M059J (cell line): ENCODE results near the gene ST6GALNAC3. TPM values are rescaled to one million over a fixed set of nuclear protein-coding genes. Genes with fewer than 3 reads are reported as not detected.
"Not testable (repeated sequence)": the region's sequence is repeated elsewhere in the genome, so short reads cannot be mapped to it uniquely, and the experiment has no call there.

Source experiments
- DNase-seq: peaks from one replicate; pipeline ENCODE4 v3.0.0-alpha.2; 2012; ENCODE audit warnings: low read depth
- total RNA-seq: library from RNA; depleted of rRNA; stranded (reverse); fragments of >200 nt; shearing (Covaris generic); gene quantifications from 2 replicates; pipeline ENCODE4 v1.2.3, GENCODE V29; 2014

ST6GALNAC3 gene
- total RNA-seq, 1 experiment from 2014 or later: 0.05 TPM

DNA sequence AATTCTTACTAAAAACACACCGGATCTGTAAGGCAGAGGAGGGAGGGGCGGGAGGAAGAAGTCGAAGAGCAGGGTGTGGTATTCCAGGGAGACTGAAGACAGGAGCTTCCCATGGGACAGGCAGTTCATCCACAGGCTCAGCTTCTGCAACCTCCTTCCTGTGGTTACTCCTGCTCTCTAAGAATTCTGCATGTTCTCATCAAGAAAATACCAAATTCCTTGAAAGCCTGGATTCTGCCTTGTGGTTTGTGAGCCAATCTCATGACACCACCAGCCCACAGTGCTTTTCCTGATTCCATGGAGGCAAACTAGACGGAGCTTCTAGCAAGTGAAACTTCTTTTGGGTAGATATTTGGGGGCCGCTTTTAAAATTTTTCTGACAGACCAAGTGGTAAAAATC lies 1.1 kb upstream of the ST6GALNAC3 start:
- peak; percentile 73 for DNase-seq

DNA sequence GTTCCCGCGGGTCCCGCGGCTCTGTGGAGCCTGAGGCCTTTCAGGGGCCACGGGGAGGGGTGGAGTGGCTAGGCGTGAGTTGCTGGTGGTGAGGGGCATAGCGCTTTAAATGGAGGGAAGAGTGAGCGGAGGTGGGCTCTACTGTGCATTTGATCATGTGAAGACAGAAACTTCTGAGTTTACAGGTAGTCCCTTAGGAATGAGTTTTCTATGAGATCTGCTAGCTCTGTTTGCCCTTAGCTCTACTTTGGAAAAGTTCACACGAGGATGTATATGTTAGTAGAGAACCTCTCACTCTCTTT lies 593 bp downstream of the ST6GALNAC3 start:
- no peak for DNase-seq

DNA sequence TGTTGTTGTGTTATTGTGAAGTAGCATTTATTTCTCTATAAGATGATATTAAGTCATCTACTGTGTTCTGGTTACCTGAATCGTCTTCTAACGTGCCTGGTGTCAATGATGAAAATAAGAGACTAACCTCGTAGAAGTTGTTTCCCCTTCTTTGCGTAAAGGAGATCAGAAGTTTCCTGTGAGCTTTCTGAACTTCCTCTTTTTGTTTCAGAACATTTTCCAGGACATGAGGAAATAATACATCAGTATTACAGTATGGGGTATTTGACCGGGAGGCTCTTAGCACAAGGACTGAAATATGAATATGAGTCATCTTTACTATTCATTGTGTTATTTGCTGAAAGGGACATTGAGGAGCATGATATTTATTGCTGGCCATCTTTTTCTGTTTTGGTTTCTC lies 1.3 kb downstream of the ST6GALNAC3 start:
- no peak for DNase-seq

DNA sequence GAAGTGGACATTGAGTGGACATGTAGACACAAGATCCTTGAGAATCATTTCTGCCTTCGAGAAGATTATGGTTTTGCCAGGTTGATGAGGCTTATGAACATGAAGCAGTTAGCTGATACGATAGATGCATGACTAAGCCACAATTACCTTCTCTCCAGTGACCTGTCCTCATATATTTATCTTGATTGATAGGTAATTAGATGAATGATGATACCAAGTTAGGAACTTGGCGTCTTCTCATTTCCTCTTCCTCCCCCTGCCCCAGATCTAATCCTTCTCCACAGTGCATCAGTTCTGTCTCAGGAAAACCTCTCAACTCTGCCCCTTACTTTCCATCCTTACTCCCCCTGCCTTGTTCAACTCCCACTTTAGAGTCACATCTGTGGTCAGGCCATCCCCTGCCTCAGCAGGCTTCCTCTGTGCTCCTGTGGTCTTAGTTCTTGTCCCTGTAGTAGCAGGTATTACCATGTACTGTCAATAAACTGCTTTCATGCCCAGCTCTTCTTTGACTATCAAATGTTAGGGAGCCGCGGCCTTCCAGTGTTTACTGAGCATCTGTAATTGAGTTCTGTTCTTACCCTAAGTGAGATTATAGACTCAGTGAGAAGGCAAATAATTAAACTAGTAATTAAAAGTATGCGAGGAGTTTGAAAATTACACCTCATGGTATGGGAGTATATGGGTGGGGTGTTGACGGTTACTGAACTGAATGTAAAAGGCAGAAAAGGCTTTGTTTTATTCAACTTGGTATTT lies 5.1 kb downstream of the ST6GALNAC3 start:
- no peak for DNase-seq

DNA sequence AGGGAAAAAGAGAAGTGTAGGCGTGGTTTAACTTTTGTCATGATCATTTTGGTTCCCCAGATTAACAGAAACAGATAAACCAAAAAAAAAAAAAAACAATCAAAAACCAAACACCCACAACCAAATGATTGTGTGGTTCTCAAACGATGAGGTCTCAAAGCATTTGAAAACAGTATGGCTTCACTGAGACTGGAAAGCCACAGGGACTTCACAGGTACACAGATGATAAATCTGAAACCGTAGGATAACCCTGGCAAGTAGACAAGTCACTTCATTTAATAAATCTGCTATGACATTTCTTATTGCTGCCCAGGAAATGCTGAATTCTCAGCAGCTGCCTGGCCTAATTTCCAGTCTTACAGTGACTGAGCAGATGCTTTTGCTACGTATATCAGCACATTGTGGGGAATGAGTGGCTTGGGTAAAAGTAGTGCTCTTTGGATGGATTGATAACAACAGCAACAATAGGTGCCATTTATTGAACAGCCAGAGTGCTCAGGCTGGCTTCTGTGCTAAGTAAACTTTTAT lies 6.1 kb downstream of the ST6GALNAC3 start:
- DNase-seq: no peak

DNA sequence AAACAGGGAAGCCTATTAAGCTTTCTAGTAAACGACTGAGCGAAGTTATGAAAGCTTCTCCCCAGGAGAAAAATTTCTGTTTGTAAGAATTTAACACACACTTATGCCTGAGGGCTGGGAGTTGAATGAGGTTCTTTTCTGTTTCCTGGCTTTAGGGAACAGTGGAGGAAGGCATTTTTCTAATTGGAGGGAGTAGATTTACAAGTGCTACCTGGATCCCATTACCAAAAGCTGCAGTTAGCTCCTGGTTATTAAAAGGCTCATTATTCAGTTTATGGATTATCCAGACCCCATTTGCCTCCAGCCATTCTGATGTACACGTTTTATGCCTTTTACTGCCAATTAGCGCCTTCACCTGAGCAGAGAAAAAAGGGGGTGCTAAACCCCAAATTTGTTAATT lies 7.5 kb downstream of the ST6GALNAC3 start:
- DNase-seq: no peak

DNA sequence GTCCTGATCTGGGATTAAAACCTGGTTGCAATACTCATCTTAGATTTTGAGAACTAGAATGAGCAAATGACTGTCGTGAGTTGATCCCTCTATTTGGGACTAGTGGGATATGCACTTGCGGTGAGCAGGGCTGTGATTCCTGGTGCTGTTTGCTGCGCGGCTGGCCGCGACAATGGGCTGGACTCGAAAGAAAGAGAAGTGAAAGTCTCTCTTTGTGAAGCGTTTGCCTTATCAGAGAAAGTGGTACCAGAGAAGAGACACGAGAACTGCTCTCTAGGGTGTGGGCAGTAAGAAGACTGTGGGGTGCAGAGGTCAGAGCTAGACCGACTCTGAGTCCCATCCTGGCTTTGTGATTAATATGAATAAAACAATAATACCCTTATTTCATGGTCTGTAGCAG lies 8.6 kb downstream of the ST6GALNAC3 start:
- DNase-seq: no peak

DNA sequence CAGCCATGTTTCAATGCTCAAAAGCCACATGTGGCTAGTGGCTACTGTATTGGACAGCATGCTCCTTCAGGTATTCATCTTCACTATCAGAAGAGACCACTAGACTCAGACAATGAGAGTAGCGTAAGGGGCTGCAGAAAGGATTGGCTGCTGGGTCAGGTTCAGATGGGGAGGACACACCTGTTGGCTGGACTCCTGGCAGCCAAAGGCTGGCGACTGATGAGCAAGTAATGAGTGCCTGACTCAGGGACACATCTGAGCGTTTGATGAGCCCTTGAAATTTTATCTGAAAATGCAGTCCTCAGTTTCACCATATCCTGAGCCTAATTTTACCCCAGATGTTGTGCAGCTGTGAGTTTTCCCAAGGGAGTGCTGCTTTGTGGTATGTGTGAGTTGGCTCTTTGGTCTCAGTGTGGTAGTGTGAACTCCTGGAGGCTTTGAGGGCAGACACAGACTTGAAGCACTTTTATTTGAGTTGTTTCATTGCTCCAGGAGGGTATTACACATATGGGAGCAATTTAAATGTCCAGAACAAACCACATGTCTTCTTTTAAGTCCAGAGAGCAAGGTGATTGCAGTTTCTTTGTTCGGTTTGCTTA lies 9.6 kb downstream of the ST6GALNAC3 start:
- no peak for DNase-seq

DNA sequence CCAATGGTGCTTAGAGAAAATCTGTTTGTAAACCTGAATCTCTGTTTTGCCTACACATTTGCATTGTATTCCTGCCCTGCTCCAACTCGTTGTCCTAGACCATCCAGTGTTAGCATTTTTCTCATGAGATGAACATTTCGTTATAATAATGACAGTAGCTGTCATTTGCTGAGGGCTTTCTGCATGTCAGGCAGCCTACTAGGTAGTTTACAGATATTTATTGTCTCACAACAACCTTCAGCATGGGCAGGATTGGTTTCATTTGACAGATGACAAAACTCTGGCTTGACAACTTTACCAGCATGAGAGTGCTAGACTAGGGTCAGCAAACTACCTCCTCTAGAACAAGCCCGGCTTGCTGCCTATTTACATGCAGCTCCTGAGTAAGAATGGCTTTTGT lies 10.1 kb downstream of the ST6GALNAC3 start:
- no peak for DNase-seq

DNA sequence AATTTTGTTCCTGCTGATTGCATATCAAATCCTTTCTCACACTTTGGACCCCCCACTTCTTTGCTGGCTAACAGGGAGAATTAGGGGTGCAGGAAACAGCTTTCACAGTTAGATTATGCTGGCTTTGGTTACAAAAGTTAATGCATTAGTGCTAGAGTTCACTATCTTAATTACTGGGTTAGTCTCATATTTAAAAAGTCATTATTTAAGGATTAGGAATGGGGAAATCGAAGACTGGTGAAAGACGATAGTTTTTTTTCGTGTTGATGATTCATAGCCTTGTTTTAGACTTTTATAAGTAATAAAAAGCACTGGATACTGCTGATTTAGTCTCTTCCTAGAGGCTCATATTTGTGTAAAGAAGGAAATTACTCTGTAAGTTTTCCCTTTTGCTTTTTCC lies 11.6 kb downstream of the ST6GALNAC3 start:
- no peak for DNase-seq

DNA sequence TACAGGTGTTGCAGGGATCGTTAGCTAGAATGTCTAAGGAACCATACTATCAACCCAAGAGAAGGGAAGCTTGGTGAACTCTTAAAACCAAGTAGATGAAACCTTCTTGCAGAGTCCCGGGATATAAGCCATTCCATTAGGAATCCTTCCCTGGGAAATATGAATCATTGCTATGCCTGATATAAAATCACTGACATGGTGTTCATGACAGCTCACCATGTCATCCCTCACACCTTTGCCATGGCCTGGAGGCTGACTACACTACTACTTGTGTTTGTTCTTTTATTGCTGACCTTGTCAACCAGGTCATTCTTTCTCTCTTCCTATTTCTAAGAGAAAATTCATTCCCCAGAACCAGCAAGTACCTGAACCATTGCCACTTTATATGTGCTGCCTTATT lies 12.1 kb downstream of the ST6GALNAC3 start:
- peak; percentile 11 for DNase-seq

DNA sequence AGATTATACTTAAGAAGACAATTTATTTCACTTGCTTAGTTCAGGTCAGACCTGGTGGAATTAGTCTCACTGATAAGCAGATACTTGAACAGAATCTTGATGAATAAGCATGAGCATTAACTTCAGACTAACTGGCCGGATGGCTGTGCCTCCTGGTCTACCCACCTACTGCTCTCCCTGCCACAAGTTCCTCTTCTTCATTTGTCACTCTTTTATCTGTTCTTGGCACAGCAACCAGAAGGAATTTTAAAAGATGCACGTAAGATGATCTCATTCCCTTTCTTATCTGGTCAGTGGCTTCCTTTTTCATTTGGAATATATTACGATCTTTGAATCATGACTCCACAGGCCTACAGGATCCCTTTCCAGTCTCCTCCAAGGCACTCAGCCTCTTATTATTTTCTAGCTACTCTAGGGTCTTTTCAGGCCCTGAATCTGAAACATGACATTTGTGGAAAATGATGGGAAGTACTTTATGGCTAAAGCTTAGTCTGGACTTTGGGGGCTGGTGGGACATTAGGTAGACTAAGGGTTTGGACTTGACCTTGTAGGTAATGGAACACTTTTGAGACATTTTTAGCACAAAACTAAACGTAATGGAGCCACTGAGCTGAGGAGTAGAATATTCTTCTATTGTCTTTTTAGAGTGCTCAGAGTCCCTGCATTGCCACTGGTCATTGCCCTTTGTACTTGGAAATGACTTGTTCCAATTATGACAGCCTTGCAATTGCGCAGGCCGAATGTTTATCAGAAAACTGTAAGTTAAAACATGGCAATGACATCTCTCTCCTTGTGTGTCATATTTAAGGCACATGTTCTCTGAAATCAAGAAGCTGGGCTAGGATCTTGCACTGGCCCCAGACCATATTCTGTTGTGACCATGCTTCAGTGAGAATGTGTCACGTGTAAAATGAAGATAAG lies 16.0 kb downstream of the ST6GALNAC3 start:
- DNase-seq: no peak

DNA sequence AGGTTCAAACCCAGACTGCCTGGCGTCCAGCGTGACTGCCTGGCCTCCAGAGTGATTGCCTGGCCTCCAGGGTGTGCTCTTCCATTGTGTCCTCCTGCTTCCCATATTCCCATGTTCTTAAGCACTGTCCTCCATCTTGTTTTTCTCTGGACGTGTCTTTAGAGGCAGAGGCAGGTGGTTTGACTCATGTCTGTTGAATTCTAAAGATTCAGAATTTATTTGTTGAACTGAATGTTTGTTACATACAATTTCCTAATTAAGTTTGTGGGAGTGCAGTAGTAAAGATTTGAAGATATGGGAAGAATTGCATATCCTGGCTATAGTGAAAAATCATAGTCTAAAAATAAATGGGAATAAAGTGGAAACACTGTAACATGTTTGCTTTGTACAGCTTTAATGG lies 18.3 kb downstream of the ST6GALNAC3 start:
- no peak for DNase-seq

DNA sequence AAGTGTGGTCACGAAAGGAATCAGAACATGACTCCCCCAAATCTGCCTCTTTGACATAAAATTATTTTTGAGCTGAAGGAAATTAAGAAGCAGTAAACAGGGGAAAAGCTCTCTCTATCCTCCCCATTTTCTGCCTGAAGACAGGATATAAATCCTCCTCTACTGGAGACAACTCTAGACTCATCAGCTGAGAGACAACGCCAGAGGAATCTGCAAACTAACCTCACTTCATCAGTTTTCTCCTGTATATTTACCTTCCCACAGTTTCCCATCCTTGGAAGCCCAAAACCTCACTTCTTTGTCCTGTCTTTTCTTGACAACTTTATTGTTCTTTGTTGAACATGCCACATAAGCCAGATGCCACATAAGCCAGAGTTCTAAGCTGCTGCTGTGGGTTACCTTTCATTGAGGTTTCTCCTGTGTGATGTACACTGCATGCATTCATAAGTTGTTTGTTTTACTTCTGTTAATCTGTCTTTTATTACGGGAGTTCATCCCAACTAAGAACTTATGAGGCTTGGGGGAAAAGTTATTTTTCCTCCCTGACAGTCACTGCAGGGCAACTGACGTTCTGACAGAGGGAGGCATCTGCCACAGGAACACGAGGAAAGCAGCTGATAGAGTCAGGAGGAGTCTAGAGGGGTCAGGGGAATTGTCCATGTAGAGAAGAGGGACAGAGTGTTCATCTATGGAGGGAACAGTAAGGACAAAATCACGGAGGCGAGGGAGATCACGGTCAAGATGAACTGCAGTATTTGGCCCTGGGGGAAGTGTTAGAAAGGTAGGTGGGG lies 19.2 kb downstream of the ST6GALNAC3 start:
- no peak for DNase-seq

DNA sequence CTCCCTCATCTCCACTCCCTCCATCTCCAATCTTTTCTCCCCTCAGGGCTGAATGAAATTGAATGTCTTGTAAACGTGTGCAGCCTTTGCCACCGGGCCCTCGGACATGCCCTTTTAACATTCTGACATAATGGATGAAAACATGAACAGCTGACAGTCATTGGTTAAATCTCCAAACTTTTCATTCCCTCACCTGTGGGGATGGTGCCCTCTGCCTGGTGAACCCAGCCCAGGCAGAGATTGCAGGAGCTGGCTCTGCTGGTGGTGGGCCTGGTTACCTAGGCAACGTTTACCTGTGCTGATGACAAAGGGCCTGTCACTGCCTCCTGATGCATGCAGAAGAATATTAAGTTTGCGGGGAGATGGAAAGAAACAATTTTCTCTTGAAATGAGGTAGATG lies 21.3 kb downstream of the ST6GALNAC3 start:
- DNase-seq: no peak

DNA sequence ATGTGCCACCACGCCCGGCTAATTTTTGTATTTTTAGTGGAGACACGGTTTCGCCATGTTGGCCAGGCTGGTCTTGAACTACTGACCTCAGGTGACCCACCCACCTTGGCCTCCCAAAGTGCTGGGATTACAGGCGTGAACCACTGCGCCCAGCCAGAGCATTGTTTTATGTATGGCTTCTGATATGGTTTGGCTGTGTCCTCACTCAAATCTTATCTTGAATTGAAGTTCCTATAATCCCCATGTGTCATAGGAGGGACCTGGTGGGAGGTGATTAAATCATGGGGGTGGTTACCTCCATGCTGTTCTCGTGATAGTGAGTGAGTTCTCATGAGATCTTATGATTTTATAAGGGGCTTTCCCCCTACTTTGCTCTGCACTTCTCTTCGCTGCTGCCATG lies 22.5 kb downstream of the ST6GALNAC3 start:
- DNase-seq: not testable (repeated sequence)

DNA sequence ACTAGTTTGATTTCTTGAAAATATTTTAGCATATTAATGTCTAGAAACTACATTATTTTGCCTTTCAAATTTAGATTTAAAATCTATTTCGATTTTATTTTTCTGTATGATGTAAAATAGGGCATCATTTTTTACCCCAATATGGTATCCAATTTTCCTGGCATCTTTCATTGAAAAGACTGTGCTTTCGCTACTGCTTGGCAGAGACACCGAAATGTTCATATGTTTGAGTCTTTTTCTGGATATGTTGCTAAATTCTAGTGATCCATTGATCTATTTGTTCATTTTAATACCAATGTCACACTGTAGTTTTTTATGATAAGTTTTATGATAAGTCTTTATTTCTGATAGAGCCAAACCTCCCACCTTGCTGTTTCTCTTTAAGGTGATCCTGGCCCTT lies 24.3 kb downstream of the ST6GALNAC3 start:
- DNase-seq: no peak

DNA sequence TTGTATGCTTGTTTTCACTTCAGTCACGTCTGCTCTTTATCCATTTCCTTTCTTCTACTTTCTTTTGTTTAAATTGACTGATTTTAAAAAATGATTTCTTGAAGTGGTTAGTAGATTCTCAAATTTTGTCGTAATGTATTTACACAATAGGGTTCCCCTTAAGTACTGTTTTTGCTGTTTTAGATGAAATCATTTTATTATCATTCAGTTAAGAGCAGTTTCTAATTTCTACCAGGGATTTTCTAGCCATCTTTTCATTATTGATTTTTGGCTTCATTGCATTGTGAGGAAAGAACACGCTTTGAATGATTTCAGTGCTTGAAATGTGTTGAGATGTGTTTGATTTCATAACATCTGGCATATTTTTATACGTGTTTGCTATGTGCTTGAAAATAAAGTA lies 27.0 kb downstream of the ST6GALNAC3 start:
- DNase-seq: no peak

DNA sequence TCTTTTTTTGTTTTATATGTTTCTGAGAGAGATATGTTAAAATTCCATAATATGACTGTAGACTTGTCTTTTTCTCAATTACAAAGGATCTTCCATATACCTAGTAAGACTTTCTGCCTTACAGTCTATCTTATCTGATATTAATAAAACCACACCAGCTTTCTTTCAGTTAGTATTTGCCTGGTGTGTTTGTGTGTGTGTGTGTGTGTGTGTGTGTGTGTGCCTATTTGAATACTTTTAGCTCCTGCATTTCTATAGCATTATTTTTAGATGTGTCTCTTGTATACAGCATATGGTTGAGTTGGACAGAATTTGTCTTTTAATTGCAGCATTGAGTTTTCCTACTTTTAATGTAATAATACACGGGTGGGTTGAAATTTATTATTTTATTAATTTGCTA lies 27.5 kb downstream of the ST6GALNAC3 start:
- no peak for DNase-seq

DNA sequence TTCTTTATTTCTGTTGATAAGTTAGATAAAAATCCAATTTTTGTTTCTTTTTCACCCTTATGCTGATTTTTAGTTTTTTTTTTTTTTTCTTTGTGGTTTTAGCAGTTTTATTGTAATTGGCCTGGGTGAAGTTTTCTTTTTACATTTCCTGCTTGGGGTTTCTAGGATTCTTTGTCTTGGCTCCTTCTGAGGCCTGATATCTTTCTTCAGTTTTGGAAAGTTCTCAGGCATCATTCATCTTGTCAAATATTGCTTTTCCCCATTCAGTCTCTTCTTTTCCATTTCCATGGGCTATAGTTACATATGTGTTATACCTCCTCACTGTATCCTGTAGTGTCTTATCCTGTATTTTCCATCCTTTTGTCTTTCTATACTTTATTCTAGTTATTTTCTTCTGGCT lies 28.5 kb downstream of the ST6GALNAC3 start:
- DNase-seq: no peak

DNA sequence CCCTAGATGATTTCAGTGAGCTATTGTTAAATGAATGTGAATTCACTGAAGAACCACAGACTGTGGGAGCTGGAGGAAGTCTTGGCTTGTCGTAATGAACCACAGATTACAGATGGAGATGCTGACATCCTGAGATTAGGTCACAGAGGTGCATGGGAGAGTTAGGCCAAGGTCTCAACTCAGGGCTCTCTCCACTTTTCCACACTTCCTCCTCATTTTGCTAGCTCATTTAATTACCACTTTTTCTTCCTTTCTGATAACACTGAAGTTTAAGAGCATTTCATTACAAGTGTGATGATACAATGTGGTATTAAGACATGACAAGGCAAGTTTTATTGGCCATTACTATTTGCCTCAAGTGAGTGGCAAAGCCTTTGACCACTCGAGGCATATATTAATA lies 30.8 kb downstream of the ST6GALNAC3 start:
- DNase-seq: no peak

DNA sequence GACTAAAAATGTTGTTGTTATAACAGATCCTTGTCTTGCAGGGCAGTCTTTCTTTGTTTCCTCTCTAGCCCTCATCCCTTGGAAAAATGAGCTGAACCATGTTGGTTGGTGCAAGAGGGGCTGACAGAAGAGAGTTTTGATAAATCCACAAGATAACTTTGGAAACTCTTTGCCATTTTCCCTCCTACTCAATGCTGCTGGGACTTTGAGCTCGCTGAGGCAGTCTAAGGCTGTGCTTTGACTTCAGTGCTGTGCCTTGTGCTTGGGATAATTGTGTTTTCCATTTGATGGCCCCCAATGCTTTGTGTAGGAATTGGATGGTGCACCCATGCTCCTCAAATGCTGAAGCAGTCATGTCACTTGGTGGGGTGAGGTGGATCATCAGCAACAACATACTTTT lies 31.7 kb downstream of the ST6GALNAC3 start:
- no peak for DNase-seq
